Measurements from ENCODE around the gene CDH5. TPM values are rescaled to one million over a fixed set of nuclear protein-coding genes. Genes with fewer than 3 reads are reported as not detected.

The CDH5 gene
- total RNA-seq, 4 donors from 2014 or later: 31.2 to 126 (median 70.6) TPM

DNA sequence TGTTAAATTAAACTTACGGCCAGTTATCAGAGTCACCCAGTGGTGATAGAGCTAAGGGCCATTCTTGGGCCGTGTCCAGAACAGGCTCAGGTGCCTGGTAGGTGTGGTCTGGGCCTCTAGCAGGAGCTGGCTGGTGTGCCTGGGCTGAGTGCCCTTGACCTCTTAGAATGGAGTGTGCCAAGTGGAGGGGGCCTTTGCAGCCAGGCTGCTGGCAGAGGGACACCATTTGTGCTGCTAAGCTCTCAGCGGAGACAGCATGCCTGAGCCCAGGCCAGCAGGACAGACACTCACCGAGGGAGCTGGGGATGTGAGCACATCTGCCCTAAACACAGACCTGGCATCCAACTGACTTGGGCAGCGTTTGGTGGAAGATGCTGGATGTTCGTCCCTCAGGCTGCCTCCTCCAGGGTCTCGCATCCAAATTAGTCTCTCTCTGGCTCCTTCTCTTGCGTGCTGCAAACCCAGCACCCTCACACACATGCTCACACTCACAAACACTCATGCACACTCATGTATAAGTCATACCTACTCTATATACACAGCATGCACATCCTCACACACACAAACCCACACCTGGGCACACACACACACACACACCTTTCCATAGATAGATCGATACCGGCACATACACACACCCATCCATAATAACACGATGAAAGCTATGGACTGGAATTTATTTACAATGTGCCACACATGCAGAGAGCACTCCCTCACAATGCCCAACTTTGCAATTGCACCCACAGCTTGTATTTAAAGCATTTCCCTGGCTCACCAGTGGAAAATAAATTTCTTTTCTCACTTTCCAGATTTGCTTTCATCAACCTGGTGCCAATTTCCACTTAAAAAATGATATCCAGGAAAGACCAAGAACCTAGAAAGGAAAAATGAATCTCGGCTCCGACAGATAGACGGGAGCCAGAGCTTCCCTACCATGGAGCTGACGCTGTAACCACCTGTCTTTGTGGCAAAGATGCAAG is 33.6 kb upstream of the CDH5 start:
- H3K9me3 ChIP-seq: no peaks in the 10 kb centered on the region
- no peaks in the 10 kb centered on the region for H3K4me1 ChIP-seq
- no peak overlapping the region for H3K4me3 ChIP-seq
- intact Hi-C loops (cut with DNase I; ENCODE audit: low total_unique reads): no loop called here
- no peak for DNase-seq
- H3K27me3 ChIP-seq: no peaks in the 10 kb centered on the region
- H3K36me3 ChIP-seq: no peaks in the 10 kb centered on the region
- TF ChIP-seq POLR2A (IDR thresholded peaks at IDR 0.05): no peak
- TF ChIP-seq, protein P1, sequence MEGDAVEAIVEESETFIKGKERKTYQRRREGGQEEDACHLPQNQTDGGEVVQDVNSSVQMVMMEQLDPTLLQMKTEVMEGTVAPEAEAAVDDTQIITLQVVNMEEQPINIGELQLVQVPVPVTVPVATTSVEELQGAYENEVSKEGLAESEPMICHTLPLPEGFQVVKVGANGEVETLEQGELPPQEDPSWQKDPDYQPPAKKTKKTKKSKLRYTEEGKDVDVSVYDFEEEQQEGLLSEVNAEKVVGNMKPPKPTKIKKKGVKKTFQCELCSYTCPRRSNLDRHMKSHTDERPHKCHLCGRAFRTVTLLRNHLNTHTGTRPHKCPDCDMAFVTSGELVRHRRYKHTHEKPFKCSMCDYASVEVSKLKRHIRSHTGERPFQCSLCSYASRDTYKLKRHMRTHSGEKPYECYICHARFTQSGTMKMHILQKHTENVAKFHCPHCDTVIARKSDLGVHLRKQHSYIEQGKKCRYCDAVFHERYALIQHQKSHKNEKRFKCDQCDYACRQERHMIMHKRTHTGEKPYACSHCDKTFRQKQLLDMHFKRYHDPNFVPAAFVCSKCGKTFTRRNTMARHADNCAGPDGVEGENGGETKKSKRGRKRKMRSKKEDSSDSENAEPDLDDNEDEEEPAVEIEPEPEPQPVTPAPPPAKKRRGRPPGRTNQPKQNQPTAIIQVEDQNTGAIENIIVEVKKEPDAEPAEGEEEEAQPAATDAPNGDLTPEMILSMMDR (IDR thresholded peaks at IDR 0.05): no peak
- H3K27ac ChIP-seq: no peak overlapping the region

GRCh38 chr16:66334853-66335574 is 31.5 kb upstream of the CDH5 start:
- TF ChIP-seq, protein P1 (IDR thresholded peaks at IDR 0.05): no peak
- TF ChIP-seq POLR2A (IDR thresholded peaks at IDR 0.05): no peak

DNA sequence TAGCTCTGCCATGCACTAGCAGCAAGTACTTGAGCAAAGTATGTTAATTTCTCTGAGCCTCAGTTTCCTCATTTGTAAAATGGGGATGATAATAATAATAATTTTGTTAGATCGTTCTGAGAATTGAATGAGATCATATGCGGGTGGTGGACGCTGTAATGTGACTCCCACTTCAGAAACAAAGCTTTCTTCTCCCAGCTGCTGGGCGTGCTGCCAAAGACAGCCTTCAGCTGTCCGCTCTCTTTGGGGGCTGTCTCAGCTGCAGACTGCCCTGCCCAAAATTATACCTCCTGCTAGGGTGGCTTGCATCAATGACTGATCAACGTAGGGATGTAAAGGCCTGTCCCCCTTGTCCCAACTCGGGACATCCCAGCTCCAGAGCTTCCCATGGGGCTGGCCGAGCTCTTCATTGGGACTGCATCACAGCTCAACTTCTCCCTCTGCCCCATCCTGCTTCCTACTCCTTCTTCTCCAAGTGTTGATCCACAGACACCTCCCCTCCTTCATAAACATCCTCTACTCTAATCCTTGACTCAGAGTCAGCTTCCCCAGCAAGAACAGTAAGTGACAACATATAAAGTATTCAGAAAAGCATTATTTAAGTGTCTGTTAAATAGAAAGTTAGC is 30.7 kb upstream of the CDH5 start:
- H3K9me3 ChIP-seq: no peaks in the 10 kb centered on the region
- H3K4me1 ChIP-seq: no peaks in the 10 kb centered on the region
- no peak for TF ChIP-seq POLR2A (IDR thresholded peaks at IDR 0.05)
- TF ChIP-seq, protein P1 (IDR thresholded peaks at IDR 0.05): no peak
- H3K36me3 ChIP-seq: no peaks in the 10 kb centered on the region
- no peaks in the 10 kb centered on the region for H3K27me3 ChIP-seq
- no peak overlapping the region for H3K27ac ChIP-seq
- no peak overlapping the region for H3K4me3 ChIP-seq
- intact Hi-C loops (cut with DNase I; ENCODE audit: low total_unique reads): no loop called here
- DNase-seq: no peak

More at GRCh38 chr16:66334853-66335574, 31.5 kb upstream of the CDH5 start:
- intact Hi-C loops (cut with DNase I; ENCODE audit: low total_unique reads): no loop called here
- DNase-seq: no peak
- Histone ChIP-seq H3K27me3 (no peaks in the 10 kb centered on the region), H3K27ac (no peak overlapping the region), H3K9me3 (no peaks in the 10 kb centered on the region), H3K4me3 (no peak overlapping the region), H3K4me1 (no peaks in the 10 kb centered on the region), H3K36me3 (no peaks in the 10 kb centered on the region)

DNA sequence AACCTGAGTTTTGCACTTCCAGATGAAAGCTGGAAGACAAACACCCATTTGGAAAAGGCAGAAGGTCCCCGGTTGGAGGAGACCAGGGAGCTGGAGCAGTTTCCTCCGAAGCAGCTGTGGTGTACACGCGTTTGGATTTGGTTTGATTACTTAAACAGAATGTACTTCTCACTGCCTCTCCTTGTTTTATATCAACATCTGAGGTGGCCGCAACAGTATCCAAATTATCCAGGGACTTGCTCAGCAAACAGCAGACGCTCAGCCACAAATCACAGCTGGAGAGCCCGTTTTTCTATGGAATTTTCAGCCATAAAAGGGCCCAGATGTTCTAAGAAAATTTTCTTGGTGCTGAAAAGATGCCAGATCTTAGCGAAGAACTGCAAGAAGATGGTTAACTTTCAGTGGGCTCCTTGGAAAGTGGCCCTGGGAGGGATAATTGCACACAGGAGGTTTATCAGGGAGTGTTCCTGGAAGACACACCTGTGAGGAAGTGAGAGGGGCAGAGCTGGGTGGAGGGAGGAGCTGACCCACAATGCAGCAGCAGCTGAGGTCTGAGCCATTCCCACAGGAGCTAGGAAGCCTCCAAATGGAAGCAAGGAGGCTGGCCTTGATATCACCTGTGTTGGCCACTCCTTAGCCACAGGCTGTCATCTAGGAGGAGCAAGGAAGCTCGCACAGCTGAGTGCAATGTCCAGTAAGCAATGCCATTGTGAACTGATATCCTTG is 28.9 kb upstream of the CDH5 start:
- Histone ChIP-seq H3K9me3 (no peaks in the 10 kb centered on the region), H3K4me1 (no peaks in the 10 kb centered on the region), H3K4me3 (no peak overlapping the region), H3K27me3 (no peaks in the 10 kb centered on the region), H3K27ac (no peak overlapping the region), H3K36me3 (no peaks in the 10 kb centered on the region)
- DNase-seq: no peak
- intact Hi-C loops (cut with DNase I; ENCODE audit: low total_unique reads): no loop called here
- no peak for TF ChIP-seq POLR2A (IDR thresholded peaks at IDR 0.05)
- TF ChIP-seq, protein P1 (IDR thresholded peaks at IDR 0.05): no peak
